GM21528 (cell line): Measurements from ENCODE around the gene LUC7L.
"Not testable (repeated sequence)": the region's sequence is repeated elsewhere in the genome, so short reads cannot be mapped to it uniquely, and the experiment has no call there.

Source experiments
- ATAC-seq: cut with Tn5 transposase; IDR thresholded peaks from one replicate; pipeline ENCODE4 v1.9.1; 2021; ENCODE audit warnings: mild to moderate bottlenecking, moderate library complexity; ENCODE audit not compliant: unreplicated experiment, low FRiP score

The LUC7L gene

GRCh38 chr16:169014-169413 is 60.2 kb downstream of the LUC7L start:
- no peak for ATAC-seq

DNA sequence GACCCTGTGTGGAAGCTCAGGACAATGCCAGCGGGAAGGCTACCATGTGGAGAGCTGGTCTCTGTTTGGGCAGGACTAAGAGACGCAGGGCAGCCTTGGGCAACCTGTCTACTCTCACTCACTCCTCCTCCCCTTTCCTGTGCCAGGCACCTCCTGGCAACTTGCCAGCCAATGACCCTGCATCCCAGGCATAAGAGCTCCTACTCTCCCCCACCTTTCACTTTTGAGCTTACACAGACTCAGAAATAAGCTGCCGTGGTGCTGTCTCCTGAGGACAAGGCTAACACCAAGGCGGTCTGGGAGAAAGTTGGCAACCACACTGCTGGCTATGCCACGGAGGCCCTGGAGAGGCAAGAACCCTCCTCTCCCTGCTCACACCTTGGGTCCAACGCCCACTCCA is 60.8 kb downstream of the LUC7L start:
- no peak for ATAC-seq

DNA sequence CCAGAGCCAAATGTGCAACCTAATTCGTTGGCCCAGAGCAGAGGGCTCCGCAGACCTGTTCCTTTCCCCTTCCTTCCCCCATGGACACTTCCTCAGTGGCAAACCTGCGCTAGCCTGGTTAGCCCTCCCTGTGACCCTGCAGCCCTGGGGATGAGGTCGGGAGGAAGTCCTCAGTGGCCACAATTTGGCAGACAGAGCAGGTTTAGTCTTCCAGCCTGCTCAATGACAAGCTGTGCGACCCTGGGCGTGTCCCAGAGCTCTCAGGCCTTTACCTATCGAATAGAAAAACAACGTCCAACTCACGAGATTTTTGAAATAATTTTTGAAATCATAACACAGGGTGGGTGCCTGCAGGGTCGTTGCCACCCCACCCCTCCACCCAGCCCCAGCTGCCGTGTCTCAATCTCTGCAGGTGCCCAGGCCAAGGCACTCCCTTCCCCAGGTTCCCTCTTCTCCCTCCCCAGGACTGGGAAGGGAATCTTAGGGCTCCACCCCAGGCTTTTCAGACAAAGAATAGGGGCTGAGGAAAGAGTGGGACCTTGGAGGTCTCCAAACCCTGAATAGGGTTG is 62.0 kb downstream of the LUC7L start:
- ATAC-seq = no peak

DNA sequence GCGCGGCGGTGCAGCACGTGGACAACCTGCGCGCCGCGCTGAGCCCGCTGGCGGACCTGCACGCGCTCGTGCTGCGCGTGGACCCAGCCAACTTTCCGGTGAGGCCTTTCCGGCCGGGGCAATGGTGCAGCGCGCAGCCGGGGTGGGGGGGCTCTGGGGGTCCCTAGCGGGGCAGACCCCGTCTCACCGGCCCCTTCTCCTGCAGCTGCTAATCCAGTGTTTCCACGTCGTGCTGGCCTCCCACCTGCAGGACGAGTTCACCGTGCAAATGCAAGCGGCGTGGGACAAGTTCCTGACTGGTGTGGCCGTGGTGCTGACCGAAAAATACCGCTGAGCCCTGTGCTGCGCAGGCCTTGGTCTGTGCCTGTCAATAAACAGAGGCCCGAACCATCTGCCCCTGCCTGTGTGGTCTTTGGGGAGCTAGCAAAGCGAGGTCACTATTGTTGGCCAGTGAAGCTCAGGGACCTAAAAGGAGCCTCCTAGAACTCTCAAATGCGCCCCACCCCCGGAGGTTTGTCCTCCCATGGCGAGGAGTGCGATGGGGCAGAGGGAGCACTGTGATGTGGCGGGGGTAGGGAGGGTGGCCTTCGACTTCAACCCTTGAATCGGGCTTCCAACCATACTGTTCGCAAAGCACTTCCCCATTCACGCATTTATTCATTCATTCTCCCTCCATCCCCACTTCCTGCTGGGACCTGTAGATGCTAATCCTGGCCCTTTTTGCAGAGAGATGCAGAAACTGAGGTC is 62.7 kb downstream of the LUC7L start:
- ATAC-seq = no peak

GRCh38 chr16:165539-166374 is 63.5 kb downstream of the LUC7L start, which contains the start of gene HBM:
HBM (plus strand) TSS chr16:165978; CDS start chr16:165998, 20 bp downstream.
- ATAC-seq = no peak

- ATAC-seq = no peak
These were observed 64.3 kb downstream of the LUC7L start for GRCh38 chr16:164827-165538.

GRCh38 chr16:164134-164823 is 65.0 kb downstream of the LUC7L start:
- not testable (repeated sequence) for ATAC-seq

DNA sequence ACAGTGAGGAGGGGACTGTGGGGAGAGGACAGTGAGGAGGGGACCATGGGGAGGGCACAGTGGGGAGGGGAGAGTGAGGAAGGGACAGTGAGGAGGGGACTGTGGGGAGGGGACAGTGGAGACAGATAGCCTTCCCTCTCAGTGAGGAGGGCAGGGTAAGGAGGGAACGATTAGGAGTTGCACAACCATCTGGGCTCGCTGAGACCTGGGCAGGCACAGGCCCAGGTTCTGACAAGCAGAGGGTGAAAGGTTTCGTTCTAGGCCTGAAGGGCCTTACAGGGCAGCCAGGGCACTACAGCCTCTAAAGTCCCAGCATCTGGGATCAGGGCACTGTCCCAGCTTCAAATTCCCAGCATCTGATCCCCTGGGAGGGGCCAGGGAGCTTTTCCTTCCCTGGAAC is 65.6 kb downstream of the LUC7L start:
- ATAC-seq = not testable (repeated sequence)

GRCh38 chr16:163139-163538 is 66.1 kb downstream of the LUC7L start:
- ATAC-seq = not testable (repeated sequence)

DNA sequence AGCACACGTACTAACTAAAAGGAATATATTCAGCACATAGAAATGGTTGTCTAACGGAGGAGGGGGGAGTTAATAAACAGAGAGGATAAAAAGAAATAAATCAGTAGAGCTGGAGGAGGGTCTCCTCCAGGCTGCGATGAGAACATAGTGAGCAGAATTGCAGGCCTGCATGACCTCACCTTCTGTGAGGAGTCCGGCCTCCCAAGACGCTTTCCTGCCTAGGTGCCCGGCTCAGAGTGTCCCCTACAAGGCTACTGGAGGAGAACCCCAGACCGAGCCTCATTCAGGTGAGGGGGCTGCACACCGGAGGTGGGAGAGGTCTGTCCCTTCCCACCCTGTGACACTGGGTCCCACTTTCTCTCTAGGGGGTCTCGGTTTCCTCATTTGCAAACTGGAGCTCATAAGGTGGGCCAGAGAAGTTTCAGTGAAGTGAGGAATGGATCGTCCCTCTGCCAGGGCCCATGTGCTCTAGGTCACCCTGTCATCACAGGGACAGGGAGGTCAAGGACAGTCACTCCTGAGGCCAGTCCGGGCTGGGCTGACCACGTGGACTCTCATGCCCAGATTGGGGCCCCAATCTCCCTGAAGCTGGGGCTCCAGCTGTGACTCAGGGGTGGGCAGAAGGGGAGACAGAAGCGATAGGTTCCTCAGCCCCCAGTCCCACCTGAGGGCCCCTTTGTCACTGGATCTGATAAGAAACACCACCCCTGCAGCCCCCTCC is 66.8 kb downstream of the LUC7L start:
- ATAC-seq = no peak

DNA sequence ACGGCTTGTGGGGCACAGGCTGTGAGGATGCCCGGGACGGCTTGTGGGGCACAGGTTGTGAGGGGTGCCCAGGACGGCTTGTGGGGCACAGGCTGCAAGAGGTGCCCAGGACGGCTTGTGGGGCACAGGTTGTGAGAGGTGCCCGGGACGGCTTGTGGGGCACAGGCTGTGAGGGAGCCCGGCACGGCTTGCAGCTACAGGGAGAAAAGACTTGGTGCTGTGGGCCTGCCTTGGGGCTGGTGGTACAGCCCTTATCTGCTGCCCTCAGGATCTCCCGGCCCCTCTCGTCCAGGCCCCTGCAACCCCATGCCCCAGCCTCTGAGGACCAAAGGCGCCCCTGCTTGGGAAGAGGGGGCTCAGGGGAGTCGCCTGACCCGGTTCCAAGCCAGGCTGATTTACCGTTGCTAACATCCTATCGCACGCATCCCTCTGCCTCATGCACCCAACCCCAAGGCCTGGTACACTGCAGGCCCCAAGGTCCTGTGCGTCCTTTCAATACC is 68.5 kb downstream of the LUC7L start:
- ATAC-seq = no peak

GRCh38 chr16:160242-160641 is 69.0 kb downstream of the LUC7L start:
- not testable (repeated sequence) for ATAC-seq

DNA sequence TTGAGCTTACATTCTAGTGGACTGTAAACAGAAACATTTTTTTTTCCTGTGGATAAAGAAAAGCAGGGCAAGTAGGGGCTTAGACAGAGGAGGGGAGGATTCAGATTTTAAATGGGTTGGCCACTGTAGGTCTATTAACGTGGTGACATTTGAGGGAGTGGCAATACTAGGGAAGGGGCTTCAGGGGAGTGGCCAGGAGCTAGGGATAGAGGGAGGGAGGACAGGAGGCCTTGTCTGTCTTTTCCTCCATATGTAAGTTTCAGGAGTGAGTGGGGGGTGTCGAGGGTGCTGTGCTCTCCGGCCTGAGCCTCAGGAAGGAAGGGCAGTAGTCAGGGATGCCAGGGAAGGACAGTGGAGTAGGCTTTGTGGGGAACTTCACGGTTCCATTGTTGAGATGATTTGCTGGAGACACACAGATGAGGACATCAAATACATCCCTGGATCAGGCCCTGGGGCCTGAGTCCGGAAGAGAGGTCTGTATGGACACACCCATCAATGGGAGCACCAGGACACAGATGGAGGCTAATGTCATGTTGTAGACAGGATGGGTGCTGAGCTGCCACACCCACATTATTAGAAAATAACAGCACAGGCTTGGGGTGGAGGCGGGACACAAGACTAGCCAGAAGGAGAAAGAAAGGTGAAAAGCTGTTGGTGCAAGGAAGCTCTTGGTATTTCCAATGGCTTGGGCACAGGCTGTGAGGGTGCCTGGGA is 70.0 kb downstream of the LUC7L start:
- ATAC-seq = no peak

DNA sequence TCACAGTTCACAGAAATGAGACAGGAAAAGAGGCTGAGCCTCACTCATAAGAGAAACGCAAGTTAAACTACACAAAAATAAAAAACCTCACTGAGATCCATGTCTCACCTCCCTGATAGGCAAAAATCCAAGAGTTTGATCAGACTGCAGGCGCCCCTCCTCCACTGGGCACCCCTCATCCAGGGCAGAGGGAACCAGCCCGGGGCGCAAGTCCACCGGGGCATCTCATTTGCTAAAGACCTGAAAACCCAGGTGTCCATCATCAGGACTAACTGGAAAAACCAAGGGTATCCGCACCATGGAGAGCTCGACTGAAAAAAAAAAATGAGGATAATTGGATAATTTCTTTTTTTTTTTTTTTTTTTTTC is 74.2 kb downstream of the LUC7L start:
- ATAC-seq = no peak

- no peak for ATAC-seq
These were observed 74.8 kb downstream of the LUC7L start for GRCh38 chr16:154217-155030.

DNA sequence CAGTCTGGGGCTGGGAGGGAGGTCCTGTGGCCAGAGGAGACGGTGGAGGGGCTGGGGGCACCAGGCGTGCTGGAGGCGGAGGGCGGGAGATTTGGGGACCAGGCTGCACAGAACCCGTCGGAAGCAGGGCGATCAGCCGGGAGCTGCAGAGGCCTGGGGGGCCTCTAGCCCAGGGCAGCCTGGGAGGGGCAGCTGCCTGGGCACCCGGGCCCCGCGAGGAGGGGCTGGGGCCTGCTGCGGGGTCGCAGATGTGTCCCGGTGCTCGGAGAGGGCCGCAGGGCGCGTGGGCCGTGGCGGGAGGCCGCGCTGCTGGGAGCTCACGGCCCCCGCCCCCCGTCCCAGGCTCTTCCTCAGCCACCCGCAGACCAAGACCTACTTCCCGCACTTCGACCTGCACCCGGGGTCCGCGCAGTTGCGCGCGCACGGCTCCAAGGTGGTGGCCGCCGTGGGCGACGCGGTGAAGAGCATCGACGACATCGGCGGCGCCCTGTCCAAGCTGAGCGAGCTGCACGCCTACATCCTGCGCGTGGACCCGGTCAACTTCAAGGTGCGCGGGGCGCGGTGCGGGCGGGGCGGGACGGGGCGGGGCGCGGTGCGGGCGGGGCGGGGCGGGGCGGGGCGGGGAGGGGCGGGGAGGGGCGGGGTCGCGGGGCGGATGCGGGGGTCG is 75.6 kb downstream of the LUC7L start:
- not testable (repeated sequence) for ATAC-seq

- not testable (repeated sequence) for ATAC-seq
These were observed 76.1 kb downstream of the LUC7L start for GRCh38 chr16:153129-153521.
